ENCODE measurements around the gene AEBP1. TPM values are rescaled to one million over a fixed set of nuclear protein-coding genes. Genes with fewer than 3 reads are reported as not detected.
A peak's percentile ranks its signal among the peaks of the same experiment; 100 is the strongest.

Gene AEBP1
- total RNA-seq, 1 experiment from 2014 or later, result not detected

DNA sequence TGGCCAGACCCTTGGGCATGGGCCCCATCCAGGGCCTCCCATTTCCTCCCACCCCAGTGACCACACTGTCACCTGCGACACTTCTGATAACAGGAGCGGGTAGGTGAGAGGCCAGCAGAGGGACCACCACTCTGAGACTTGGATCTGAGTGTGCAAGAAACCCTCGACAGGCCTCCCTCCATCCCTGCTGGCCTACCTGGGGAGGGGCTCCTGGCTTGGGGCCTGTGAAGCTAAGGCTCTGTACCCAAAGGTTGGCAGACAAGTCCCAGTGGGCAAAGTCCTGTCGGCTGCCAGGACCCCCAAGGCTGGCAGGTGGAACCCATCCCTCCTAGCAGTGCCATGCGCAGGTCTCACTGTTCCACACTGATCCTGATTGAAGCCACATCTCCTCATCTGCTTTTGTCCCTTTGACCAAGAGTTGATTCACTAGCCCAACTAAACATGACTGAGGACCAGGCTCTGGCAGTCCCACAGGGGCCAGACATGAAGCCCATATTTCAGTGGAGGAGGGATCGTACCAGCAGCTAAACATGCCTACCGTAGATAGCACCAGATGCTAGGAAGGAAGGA, 37.6 kb upstream of the AEBP1 start:
- DNase-seq (ENCODE audit: low read depth), result no peak

- DNase-seq (ENCODE audit: low read depth), result no peak
Measured at GRCh38 chr7:44067064-44067951, 36.8 kb upstream of the AEBP1 start.

DNA sequence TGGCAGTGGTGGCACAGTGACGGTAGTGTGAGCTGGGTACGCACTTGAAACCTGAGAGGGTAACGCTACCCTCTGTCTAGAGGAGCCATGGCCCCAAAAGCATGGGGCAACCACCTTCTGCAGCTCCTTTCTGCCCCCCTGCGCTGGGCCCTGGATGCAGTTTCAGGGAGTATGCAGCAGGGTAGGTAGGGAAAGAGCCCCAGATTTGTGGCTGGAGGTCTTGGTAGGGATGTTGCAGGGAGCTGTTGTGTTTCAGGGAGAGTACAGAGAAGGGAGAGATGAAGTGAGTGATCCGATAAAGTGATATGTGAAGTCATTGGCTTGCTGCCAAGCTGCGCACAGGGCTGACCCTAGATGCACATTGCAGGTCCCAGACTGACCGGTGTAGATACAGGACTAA, 36.1 kb upstream of the AEBP1 start:
- DNase-seq (ENCODE audit: low read depth), result no peak

- no peak for DNase-seq (ENCODE audit: low read depth)
Measured at GRCh38 chr7:44071726-44072363, 32.3 kb upstream of the AEBP1 start.

DNA sequence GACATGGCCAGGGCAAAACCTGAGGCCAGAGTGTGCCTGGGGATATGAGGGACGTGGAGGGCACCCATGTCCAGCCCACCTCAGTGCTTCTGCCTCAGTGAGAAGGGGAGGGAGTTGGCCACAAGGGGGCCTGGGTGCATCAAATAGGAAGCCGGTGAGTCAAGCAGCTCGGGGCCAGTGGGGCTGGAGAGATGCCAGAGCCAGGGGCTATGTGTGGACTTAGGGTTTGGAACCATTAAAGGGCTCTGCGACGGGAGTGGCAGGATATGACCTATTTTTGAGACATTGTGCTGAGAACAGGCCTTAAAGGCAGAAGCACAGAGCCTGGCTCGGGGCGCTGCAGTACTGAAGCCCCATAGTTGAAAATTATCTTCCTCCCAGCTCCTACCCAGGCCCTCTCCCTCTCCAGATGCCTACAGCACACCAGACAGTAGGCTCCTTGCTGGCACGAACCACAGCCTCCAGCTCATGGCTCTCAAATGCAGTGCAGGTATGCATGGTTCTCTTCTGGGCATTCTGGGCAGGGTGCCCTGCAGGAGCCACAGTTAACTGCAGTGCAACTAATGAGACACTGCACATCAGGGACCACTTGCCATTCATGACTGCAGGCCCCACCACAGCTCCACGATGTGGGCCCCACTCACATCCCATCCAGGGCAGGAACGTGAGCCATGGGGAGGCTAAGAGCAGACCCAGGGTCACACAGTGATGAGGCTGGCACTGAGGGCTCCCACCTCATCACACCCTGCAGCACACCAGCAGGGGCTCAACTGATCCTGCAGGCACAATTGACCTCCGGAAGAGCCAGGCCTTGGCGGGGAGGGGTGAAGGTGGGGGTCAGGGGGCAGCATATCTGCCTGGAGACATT, 31.5 kb upstream of the AEBP1 start:
- peak; percentile 89 for DNase-seq (ENCODE audit: low read depth)

- DNase-seq (ENCODE audit: low read depth), result peak; percentile 62
Measured at GRCh38 chr7:44073664-44074348, 30.3 kb upstream of the AEBP1 start.

DNA sequence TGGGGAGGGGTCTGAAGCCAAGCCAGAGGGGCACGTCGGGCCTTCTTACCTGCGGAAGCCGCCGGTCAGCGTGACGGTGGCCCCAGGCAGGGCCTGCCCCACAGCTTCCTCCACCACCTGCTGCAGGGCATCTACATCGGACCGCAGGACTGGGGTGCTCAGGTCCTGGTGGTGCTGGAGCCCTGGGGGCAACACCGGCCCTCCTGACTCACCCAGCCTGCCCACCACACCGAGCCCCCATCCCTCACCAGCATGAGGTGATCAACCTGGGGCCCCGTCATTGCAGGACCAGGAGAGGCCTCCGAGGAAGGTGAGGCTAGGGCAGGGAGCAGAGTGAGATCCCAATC, 29.8 kb upstream of the AEBP1 start:
- no peak for DNase-seq (ENCODE audit: low read depth)

DNA sequence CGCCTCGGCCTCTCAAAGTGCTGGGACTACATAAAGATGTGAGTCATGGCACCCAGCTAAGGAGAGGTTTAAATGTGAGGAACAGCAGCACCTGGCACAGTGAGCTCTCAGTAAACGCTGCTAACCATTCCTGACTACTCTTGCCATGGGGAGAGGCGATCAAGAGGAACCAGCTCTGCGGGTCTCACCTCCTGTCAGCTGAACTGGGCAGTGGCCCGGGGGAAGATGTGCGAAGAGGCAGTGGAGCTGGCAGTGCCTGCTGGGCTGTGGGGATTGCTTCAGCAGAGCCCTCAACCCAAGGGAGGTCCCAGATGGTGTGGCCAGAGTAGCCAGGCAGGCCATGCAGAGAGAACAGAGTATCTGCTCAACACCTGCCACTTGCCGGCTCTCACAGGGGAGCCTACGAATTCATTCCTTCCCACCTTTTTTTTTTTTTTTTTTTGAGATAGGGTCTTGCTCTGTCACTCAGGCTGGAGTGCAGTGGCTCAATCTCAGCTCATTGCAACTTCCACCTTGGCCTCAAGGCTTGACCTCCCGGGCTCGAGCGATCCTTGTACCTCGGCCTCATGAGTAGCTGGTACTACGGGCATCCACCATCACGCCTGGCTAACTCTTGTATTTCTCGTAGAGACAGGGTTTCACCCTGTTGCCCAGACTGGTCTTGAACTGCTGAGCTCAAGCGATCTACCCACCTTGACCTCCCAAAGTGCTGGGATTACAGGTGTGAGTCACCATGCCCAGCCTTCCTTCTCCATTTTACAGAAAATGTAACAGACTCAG, 28.7 kb upstream of the AEBP1 start:
- DNase-seq (ENCODE audit: low read depth), result no peak

- no peak for DNase-seq (ENCODE audit: low read depth)
Measured at GRCh38 chr7:44076101-44076895, 27.8 kb upstream of the AEBP1 start.

DNA sequence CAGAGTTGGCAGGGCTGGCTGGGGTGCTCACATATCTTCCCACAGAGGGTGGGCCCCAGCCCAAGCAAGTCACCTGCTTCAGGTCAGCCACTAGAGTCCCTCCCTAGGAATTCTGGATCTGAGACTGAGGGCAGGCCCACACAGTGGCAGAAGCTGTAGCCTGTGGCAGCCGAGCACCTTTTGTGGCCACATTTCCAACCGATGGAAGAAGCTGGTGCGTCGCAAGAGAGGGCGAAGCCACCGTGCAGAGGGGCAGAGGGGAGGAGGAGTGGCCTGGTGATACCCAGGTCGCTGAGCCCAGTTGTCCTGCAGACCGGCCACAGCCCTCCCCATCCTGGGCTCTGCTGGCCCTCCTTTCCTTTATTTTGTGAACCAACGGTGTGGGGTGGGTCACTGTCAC, 27.1 kb upstream of the AEBP1 start:
- DNase-seq (ENCODE audit: low read depth), result no peak

- DNase-seq (ENCODE audit: low read depth), result no peak
Measured at GRCh38 chr7:44077681-44078091, 26.5 kb upstream of the AEBP1 start.

GRCh38 chr7:44078521-44078920, 25.6 kb upstream of the AEBP1 start:
- no peak for DNase-seq (ENCODE audit: low read depth)

GRCh38 chr7:44079331-44080021, 24.7 kb upstream of the AEBP1 start:
- DNase-seq (ENCODE audit: low read depth), result no peak

- DNase-seq (ENCODE audit: low read depth), result no peak
Measured at GRCh38 chr7:44080118-44080517, 24.0 kb upstream of the AEBP1 start.

- DNase-seq (ENCODE audit: low read depth), result no peak
Measured at GRCh38 chr7:44080686-44081265, 23.4 kb upstream of the AEBP1 start.

DNA sequence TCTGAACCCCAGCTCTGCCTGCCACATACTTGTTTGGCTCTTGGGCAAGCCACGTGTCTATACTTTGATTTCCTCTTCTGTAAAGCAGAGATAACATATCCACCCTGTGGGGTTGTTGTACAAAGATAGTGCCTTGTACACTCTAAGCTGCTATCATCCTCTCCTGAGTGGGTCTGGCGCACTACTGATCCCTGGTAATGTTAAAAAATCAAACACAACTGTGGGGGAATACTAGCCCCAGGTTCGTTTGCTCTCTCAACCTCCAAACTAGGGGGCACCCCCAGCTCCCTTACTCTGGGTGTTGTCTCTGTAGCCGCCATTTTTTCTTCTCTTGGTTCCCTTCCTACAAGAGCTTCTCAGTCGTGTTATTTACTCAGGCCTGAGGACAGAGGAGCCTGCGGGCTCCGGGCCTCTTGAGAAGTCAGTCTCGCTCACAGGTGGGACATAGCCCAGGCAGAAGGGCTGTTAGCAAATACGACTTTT, 22.8 kb upstream of the AEBP1 start:
- no peak for DNase-seq (ENCODE audit: low read depth)

GRCh38 chr7:44082541-44083207, 21.5 kb upstream of the AEBP1 start:
- DNase-seq (ENCODE audit: low read depth), result peak; percentile 100

DNA sequence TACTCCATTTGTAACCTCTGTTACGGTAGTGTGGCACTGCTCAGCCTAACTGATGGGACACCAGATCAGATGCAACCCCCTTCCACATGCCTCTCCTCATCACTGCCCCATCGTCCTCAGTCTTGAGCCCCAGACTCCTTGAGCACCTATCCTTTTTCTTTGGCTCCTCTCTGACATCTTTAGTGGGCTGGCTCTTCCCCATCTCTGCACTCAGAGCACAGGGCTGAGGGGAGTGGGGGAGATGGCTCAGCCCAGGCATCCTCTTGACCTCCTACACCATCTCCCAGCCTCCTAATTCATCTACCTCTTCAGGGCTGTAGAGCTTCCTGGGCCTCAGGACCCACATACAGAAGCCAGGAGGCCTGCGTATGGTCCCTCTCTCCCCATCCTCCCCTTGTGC, 20.3 kb upstream of the AEBP1 start:
- no peak for DNase-seq (ENCODE audit: low read depth)
